ENCODE measurements around the gene NES.

NES gene

GRCh38 chr1:156660752-156661112 lies 16.5 kb downstream of the NES start:
- FAIRE-seq: no peak

- FAIRE-seq: no peak
These were observed 17.0 kb downstream of the NES start for GRCh38 chr1:156659988-156660751.

GRCh38 chr1:156659661-156659987 lies 17.6 kb downstream of the NES start:
- FAIRE-seq: no peak

- no peak for FAIRE-seq
These were observed 18.1 kb downstream of the NES start for GRCh38 chr1:156658945-156659574.

- no peak for FAIRE-seq
These were observed 18.7 kb downstream of the NES start for GRCh38 chr1:156658496-156658895.

- FAIRE-seq: no peak
These were observed 19.4 kb downstream of the NES start for GRCh38 chr1:156657741-156658319.

GRCh38 chr1:156656806-156657740 lies 20.1 kb downstream of the NES start:
- no peak for FAIRE-seq

GRCh38 chr1:156655904-156656516 lies 21.2 kb downstream of the NES start:
- FAIRE-seq: no peak

GRCh38 chr1:156655151-156655903 lies 21.9 kb downstream of the NES start:
- FAIRE-seq: no peak

GRCh38 chr1:156654700-156655099 lies 22.5 kb downstream of the NES start:
- no peak for FAIRE-seq

GRCh38 chr1:156652992-156653355 lies 24.2 kb downstream of the NES start:
- FAIRE-seq: no peak

- no peak for FAIRE-seq
These were observed 24.8 kb downstream of the NES start for GRCh38 chr1:156652131-156652991.

- FAIRE-seq: no peak
These were observed 28.3 kb downstream of the NES start for GRCh38 chr1:156648951-156649350.

- no peak for FAIRE-seq
These were observed 28.7 kb downstream of the NES start for GRCh38 chr1:156648496-156648895.

- FAIRE-seq: no peak
These were observed 29.9 kb downstream of the NES start for GRCh38 chr1:156647351-156647750.

- FAIRE-seq: no peak
These were observed 30.4 kb downstream of the NES start for GRCh38 chr1:156646738-156647211.

- FAIRE-seq: no peak
These were observed 31.5 kb downstream of the NES start for GRCh38 chr1:156645666-156646065.

- FAIRE-seq: no peak
These were observed 32.2 kb downstream of the NES start for GRCh38 chr1:156645056-156645455.

GRCh38 chr1:156644640-156645039 lies 32.6 kb downstream of the NES start:
- FAIRE-seq: no peak

- FAIRE-seq: no peak
These were observed 33.1 kb downstream of the NES start for GRCh38 chr1:156644146-156644545.

GRCh38 chr1:156643778-156644092 lies 33.5 kb downstream of the NES start:
- no peak for FAIRE-seq
